Activated CD8-positive, alpha-beta memory T cell treated with anti-CD3 and anti-CD28 coated beads, Interleukin-2, amount 50 U/mL, for 1 hour (primary cell): ENCODE measurements around the gene FHIT.

Source experiments
- DNase-seq: peaks from one replicate; pipeline ENCODE4 v3.0.0-alpha.2; 2020; ENCODE audit errors: extremely low read depth

Gene FHIT

DNA sequence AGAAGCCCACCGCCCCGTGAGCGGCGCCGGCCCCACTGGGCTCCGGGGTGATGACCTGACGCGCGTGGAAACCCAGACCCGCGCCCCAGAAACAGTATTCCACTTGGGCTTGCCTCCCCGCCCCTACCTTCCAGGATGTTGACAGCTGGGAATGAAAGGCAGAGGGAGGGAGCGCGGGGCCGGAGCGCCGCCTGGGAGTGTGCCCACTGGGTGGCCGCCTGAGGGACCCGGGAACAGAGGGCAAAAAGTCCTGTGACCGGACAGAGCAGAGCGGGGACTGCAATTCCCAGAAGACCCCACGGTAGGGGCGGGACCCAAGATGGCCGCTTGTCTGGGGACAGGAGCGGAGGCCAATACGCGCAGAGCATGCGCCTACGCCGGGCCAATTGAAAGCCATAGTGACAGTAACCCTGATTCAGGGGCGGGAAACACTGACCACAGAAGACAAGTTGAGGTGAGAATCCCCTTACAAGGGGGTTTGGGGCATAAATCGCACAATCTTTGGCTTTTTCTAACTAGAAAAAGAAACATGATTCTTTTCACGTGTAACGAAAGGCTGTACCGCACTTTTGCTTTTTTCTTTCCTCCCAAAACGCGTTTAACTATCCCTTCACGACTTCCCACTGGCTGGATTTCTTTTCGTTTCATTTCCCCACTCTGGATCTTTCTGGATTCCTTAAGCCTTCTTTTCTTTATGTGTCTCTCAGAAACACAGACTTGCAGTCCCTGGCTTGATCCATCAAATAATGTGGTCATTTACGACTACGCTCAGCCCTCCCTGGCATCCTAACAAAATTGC lies at the start of gene FHIT:
Gene FHIT, minus strand, starts transcription at position 279 of the 799 bp plus-strand sequence.
- DNase-seq, result peak; percentile 53

DNA sequence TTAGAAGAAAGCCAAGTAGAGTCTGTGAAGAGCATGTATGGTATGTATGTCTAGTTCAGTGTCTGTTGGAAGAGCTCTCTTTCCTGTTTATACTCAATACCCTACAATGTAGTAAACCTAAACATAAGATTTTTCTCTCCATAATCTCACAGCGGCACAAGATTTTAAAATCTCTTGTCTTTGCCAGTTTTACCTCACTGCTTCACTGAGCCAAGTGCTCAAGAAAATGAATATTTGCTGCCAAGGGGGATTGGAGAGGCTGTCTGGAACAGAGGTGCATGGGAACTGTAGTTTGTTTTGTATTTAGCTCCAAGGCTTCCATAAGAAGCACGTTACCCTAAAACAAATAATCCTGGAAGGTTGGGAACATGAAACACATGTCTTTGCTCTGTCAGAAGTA lies 49.5 kb upstream of the FHIT start:
- DNase-seq, result no peak

DNA sequence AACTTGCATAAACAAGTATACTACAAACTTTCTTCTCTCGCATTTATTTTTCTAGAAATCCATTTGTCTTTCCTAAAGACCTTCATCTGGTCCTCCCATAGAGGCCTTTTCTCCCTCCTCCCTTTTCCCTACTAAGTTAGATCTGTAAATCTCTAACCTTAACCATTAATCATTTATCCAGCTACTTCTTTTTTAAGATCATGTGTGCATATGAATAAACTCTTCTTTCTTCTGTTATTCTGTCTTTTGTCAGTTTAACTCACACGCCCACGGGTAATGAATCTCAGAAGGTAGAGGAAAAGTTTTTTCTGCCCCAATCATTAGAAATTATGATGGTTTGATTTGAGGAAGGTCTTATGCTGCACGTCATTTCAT lies 48.7 kb upstream of the FHIT start:
- DNase-seq, result no peak

DNA sequence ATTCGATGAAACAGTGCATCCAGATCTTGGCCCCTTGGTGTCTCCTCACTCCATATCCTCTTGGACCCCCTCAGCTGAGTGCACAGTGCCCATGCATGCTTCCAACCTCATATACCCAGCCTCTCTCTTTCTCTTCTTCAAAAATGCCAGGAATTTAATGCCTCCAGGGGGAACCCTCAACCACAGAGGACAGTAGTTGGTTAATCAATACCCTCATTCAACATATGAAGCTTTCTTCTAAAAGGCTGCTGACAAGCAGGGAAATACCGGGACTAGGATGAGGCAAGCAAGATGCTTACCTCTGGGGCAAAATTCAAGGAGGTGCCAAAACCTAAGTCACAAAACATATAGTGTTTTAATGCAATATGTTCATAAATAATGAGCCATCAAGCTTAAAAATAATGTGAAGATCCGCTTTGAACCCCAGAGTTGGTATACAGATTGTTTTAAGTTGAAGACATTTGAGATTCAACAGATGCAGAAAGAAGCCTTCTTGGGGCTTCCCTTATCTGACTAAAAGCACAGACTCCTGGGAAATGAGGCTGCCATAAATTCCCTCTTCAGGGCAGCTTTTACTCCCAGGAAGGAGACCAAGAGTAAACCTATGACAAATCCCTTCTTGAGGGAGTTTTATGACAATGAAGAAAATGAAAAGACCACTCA lies 48.2 kb upstream of the FHIT start:
- no peak for DNase-seq

DNA sequence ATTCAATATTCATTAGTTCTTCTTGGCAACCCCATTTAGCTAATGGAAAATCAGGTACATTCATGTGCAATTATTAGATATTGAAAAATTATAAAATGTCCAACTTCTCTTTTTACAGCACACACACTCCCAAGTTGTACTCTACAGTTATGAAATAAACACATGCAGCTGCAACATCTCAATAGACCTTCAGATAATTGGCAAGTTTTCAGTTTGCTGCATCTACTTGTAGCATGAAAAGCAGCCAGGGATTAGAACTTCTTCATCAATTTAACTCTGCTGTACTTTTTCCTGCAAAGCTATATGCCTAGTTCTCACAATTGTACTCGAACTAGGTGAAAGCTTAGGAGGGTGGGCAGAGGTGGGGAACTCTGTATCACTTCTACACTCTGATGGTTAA lies 46.6 kb upstream of the FHIT start:
- DNase-seq, result no peak

DNA sequence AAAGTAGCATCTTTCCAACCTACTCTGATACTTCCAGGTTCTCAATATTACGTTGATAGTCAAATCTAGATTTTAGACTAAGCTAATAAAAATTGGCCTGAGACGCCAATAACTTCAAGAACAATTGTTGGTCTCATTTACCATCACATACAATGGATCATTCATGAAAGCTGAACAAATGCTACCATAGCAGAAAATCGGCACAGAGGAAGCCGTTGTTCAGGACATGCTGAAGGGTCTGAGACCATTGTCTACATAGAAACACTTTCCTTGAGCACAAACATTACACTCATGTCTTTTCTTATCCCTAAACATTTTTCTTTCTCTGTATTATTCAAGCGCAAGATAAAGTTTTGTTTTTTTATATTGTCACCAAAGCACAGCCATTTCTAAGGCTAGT lies 37.2 kb upstream of the FHIT start:
- DNase-seq, result no peak

DNA sequence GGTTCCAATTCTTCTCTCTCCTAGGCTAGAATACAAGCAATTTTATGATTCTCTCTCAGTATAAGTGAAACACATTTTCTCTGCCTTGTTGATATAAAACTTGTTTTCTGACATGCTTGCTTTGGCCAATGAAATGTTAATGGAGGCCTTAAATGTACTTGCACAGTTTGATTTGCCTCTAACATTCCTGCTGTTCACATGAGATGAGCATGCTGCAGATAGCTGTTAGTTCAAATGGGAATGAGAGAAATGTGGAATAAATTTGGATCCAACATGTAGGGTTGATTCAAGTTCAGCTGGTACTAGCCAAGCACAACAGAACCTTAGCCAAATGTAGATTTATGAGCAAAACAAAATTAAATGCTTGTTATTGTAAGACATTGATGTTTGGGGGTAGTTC lies 32.6 kb upstream of the FHIT start:
- no peak for DNase-seq

DNA sequence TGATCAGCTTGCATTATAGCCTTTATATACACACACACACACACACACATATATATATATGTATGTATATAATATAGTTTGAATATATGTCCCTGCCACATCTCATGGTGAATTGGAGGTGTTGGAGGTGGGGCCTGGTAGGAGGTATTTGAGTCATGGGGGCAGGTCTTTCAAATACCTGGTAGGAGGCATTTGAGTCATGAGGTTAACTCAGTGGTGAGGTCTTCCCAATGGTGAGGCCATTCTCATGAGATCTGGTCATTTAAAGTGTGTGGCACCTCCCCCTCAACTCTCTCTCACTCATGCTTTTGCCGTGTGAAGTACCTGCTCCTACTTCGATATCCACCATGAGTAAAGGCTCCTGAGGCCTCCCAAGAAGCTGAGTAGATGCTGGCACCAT lies 27.5 kb upstream of the FHIT start:
- no peak for DNase-seq

DNA sequence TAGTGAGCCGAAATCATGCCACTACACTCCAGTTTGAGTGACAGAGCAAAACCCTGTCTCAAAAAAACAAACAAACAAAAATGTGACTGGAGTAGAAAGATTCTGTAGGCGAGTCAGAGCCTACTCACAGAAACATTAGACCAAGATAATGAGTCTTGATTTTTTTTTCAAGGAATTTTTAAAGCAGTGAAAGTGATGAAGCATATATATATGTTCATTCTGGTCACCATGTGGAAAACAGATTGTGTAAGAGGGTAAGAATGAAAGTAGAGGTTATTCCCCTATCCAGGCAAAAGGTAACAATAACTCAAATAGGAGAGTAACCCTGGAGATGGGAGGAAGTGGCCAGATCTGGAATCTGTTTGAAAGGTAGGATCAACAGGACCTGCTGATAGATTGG lies 26.2 kb upstream of the FHIT start:
- DNase-seq, result no peak

DNA sequence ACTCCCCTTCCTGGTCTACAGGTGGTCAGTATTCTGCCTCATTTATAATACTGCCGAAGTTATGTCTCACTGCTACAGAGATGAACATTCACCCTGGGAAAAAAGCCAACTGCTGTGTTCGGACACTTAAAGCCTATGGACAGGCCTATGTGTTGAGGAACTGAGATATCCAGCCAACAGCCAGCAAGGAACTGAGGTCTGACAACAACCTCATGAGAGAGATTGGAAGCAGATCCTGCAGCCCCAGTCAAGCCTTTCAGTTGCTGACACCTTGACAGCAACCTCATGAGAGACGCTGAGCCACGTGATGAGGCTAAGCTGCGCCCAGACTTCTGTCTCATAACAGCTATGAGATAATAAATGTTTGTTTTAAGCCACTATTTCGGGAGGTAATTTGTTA lies 18.2 kb upstream of the FHIT start:
- no peak for DNase-seq

DNA sequence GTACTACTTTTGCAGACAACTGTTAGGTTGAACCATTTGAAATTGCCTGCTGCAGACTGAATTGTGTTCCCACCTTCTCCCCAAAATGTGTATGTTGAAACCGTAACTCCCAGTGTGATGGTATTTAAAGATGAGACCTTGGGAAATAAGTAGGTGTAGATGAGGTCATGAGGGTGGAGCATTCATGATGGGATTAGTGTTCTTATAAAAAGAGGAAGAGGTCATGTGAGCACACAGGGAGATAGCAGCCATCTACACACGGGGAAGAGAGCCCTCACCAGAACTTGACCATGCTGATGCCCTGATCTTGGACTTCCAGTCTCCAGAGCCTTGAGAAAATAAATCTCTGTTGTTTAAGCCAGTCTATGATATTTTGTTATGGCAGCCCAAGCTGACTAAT lies 17.4 kb upstream of the FHIT start:
- no peak for DNase-seq

DNA sequence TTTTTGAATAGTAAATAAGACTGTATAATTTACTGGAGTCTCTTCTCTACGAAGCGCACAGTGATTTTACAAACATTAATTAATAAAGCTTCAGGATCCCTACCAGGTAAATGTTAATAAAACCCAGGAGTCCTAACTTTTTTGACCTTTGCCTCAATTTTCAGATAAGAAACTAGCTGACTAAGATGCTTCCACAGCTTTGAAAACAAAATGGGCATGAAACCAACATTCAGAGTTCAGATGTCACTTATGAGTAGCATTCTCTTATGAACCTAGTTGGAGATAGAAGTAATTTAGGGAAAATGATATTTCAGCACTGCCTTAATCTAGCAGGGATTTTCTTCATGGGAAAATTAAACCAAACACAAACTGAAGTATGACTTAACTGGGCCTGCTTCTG lies 13.0 kb upstream of the FHIT start:
- DNase-seq, result no peak

DNA sequence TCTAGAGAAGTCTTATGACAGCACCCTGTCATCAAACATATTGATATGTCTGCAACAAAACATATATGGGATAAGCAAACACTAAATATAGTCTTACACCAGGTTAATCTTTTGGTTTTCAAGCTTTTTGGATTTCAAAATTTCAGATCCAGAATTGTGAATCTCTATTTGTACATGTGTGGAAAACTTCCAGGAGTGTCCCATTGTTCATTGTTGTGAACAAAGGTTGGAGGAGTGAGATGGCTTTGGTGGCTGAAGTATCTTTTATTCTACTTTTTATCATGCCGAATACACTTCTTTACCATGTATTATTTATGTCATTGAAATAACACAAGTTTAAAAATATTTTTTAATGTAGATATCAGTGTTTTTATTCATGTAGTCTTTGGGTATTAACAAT lies 5.9 kb upstream of the FHIT start:
- no peak for DNase-seq

DNA sequence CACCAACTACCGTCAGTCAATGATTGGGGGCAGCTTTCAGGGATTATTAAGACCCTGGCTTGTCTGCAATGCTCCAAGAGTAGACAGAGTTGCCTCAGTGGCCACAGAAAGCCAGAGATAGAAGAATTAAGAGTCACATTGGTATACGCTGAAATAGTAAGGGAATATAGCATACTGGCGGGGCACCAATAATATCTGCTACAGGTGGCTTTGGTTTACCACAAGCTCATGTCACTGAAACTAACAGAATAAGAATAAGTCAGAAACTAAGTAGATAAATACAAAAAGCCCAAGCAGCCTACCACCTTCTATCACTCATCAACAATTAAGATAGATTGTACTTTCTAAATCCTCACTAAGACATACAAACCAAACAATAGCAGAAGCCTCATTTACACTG lies 2.5 kb upstream of the FHIT start:
- DNase-seq, result no peak

DNA sequence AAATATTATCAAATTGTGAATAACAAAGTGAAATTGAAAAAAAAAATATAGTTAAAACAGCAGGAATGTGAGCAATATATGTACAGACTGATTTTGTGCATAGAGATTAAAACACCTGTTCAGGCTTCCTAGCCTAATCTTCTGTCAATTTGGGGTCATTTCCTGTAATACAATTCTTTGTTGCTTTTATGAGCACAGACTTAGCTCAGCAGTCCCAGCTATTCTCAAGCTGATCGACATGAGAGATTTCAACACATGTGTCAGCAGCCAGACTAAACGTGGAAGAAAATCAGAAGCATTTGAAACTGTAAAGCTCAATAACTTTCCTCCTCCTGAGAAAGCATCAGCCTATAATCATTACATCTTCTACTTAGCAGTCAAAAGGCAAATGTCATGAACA lies 1.6 kb upstream of the FHIT start:
- DNase-seq, result no peak

DNA sequence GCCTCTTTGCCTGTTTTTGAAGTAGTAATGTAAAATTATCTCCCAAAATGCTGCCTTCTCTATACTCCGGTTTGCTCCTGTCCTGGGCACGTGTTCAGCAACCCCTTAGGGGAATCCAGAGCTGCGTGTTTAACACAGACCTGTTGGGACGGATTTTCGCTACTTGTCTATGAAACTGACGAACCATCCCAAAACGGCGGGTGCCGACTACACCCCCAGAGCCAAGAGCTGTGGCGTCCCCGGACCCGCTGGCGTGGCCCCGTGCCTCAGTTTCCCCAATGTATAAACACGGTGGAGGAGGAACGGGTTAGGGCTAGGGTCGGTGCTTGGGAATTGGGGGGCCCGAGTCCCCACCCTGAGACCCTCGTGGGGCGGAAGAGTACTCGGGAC lies 473 bp downstream of the FHIT start:
- peak; percentile 0 for DNase-seq

DNA sequence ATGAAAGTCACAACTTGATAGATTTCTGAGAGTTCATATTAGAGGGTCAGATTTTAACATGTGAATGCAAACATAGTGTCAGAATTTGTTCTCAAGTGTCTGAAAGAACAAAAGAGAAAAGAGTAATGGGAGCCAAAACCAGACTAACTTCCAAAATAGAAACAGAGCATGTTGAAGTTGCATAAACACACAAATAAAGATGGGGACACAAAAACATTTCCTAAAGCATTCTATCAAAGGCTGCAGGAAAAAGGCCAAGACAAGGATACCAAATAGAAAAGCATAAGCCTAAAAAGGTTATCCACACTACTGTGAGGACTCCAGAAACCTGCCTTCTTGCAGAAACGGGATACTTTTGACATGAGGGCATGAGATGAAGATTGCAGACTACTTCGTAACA lies 2.8 kb downstream of the FHIT start:
- no peak for DNase-seq

DNA sequence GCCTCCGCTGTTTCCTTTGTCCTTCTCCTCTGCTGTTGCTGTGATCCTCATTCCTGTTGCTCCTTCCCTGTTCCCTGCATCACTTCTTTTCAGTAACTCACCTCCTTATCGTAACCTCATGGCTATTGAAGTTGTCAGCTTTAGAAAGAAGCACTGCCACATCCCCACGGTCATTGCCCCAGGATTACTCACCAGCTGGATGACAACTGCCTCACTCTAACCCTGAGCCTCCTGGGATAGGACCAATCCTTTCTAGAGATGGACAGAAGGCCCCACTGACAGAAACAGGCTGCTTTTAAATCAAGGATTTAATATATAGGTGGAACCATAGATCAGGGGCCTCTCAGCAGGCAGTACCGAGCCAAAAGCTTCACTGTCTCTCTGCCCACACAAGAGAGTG lies 4.1 kb downstream of the FHIT start:
- DNase-seq, result no peak

DNA sequence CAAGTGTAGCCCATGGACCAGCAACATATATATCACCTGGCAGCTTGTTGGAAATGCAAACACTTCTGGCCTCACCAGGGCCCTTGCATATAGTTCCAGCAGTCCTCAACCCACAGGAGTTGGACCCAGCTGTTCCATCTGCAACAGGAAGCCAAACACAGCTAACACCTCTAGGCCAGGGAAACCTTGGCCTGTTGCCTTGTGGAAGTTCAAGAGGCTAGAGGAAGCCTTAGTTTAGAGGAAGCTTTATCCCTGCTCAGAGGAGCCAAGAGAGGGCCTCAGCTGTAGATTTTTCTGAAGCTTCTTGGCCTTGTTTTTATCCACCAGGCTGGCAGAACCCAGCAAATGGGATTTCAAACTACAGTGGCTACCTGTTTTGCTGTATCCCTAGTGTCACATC lies 11.4 kb downstream of the FHIT start:
- no peak for DNase-seq

DNA sequence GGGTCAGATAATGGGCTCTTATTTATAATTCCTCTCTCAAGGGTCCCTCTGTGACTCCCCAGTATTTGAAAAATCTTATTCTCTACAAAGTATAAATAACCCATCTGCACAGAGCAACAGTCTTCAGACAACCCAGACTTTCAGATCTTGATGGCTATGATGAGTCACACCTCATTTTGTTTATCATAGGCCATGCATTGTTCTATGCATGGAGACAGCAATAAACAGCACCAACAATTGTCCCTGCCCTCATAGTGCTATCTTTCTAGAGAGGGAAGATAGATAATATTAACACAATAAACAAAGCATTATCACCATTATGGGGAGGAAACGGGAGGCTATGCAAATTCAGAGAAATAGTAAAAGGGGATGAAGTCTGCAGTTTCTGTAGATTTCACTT lies 13.4 kb downstream of the FHIT start:
- DNase-seq, result no peak

DNA sequence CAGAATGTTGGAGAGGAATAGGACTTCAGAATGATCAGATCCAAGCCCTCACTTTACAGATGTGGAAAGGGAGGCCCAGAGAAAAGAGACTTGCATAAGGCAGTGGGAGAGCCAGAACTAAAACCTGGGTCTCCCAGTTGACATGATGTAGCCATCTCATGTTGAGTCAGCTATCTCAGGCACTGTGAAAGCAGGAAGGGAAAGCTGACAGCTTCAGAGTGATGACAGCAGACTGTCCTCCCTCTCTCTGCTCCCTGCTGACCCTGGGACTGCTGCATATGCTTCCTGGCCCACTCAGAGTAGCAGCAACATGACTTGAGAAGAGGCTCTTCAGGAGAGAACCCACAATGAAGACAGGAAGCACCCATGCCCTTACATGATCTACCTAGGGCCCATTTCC lies 14.7 kb downstream of the FHIT start:
- DNase-seq, result no peak

DNA sequence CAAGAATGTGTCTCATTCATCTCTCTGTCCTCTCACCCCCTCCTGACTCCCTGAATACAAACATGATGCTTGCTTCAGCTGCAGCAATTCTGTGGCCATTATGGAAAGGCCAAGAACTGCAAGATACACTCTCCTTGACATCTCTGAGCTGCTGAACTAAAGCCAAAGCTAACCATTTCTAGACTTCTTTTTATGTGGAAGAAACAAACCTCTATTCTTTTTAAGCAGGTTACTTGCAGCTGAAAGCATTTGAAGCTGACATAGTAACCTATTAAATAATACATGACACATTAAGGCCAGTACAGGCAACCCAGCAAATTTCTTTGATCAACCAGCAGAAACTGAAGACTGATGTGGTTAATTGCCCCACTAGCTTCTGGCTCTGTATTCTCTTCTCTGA lies 17.5 kb downstream of the FHIT start:
- DNase-seq, result no peak

DNA sequence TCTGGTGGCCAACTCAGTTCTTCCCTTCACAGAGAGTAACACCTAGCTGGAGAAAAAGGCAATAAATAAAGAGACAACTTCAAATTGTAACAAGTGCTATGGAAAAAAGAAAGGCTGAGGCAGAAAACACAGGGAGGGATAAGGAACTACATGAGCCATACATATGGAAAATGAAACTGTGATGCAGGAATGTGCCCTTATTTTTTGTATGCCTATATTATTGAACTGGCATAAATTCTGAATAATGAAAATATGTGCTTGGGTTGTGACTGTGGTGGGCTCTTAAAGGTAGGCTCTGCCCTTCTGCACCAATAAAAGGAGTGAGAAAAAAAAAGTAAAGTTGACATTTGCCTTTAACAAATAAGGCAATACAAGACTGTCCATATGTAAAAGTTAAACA lies 19.6 kb downstream of the FHIT start:
- no peak for DNase-seq

DNA sequence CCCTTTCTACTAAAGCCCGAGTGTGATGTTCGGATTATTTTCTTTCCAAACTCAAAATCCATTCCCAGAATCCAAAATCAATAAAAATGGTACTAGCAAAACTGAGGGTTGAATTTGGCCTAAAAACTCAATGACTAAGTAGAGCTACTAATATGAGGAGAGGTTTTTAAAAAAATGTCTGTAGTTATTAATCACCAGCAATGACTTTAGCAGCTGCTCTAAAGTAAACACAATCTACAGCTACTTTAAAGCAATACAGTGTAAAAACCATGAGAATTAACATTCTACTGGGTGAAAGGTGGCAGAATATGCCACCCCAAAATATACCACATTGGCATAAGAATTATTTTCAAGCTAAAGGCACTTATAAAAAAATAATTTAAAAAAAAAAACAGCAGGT lies 23.5 kb downstream of the FHIT start:
- no peak for DNase-seq
